ENCODE data around the gene SUN3. TPM values are rescaled to one million over a fixed set of nuclear protein-coding genes. Genes with fewer than 3 reads are reported as not detected.
"Not testable (repeated sequence)": the region's sequence is repeated elsewhere in the genome, so short reads cannot be mapped to it uniquely, and the experiment has no call there.

Gene SUN3
- polyA plus RNA-seq, 1 experiment = not detected

DNA sequence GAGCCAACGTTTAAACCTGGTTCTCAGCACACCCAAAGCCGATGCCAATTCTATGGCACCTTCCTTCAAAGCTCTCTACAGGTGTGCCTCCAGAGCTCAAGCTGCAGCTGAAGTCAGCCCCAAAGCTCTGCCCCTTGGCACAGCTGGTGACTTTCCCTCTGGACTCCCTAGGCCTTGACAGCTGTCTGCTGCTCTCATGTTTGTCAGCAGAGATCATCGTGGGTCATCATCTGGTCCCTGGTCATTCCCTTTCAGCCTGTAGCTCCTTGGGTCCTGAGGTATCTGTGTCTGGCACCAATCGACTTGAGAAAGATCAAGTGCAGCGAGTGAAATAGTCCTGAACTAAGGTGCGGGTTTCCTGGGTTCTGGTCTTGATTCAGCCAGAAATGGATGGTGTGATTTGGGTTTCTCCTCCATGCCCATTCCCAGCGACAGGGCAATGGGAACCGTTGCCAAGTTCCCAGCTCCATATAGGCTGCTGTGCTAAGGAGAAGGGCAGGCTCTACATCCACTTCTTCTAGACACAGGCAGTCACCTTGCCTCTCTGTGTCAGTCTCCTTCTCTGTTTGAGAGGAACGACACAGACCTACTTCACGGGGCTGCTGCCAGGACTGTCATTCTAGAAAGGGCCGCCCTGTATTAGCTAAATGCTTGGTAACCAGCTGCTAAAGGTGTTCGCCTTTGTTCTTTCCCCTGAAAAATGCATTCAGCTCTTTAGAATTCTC lies 84.2 kb downstream of the SUN3 start:
- DNase-seq (ENCODE audit: low read depth) = no peak
- ChIA-PET POLR2A (no interaction called here), CTCF (interaction anchor here (0.8 to 6.8 kb wide), 35 partner anchors 9 to 678 kb away, joined by 3 to 100 read pairs (median 5); no protein-coding TSS in a partner anchor)
- no peaks in the 10 kb centered on the region for H3K36me3 ChIP-seq (ENCODE audit: control insufficient read depth, insufficient read depth, low read length)
- no peaks in the 10 kb centered on the region for H3K27me3 ChIP-seq (ENCODE audit: control insufficient read depth, insufficient read depth, low read length)
- TF ChIP-seq, protein P1, sequence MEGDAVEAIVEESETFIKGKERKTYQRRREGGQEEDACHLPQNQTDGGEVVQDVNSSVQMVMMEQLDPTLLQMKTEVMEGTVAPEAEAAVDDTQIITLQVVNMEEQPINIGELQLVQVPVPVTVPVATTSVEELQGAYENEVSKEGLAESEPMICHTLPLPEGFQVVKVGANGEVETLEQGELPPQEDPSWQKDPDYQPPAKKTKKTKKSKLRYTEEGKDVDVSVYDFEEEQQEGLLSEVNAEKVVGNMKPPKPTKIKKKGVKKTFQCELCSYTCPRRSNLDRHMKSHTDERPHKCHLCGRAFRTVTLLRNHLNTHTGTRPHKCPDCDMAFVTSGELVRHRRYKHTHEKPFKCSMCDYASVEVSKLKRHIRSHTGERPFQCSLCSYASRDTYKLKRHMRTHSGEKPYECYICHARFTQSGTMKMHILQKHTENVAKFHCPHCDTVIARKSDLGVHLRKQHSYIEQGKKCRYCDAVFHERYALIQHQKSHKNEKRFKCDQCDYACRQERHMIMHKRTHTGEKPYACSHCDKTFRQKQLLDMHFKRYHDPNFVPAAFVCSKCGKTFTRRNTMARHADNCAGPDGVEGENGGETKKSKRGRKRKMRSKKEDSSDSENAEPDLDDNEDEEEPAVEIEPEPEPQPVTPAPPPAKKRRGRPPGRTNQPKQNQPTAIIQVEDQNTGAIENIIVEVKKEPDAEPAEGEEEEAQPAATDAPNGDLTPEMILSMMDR (IDR thresholded peaks at IDR 0.05; ENCODE audit: insufficient read depth, low read depth, low read length) = no peak
- H3K4me3 ChIP-seq (ENCODE audit: low read depth, low read length) = no peak overlapping the region

GRCh38 chr7:47943676-47944474 lies 85.0 kb downstream of the SUN3 start:
- ChIA-PET CTCF (interaction anchor here (0.6 to 6.8 kb wide), 20 partner anchors 12 to 214 kb away, joined by 3 to 100 read pairs (median 6); no protein-coding TSS in a partner anchor), POLR2A (no interaction called here)
- TF ChIP-seq, protein P1 (IDR thresholded peaks at IDR 0.05; ENCODE audit: insufficient read depth, low read depth, low read length) = no peak
- Histone ChIP-seq H3K27me3 (ENCODE audit: control insufficient read depth, insufficient read depth, low read length) (no peaks in the 10 kb centered on the region), H3K4me3 (ENCODE audit: low read depth, low read length) (no peak overlapping the region), H3K36me3 (ENCODE audit: control insufficient read depth, insufficient read depth, low read length) (no peaks in the 10 kb centered on the region)
- no peak for DNase-seq (ENCODE audit: low read depth)

DNA sequence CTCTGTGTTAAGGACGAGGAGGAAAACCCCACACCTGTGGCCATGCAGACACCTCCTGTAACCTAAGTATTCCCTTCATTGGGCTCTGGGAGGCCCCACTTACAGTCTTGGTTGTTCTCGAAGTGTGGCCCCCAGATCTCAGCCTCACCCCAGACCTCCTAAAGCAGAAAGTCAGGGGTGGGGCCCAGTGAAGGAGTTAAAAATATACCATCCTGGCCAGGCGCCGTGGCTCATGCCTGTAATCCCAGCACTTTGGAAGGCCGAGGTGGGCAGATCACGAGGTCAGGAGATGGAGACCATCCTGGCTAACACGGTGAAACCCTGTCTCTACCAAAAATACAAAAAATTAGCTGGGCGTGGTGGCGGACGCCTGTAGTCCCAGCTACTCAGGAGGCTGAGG lies 86.3 kb downstream of the SUN3 start:
- DNase-seq (ENCODE audit: low read depth); H3K36me3 ChIP-seq (ENCODE audit: control insufficient read depth, insufficient read depth, low read length); H3K4me3 ChIP-seq (ENCODE audit: low read depth, low read length); H3K27me3 ChIP-seq (ENCODE audit: control insufficient read depth, insufficient read depth, low read length); POLR2A ChIA-PET: not testable (repeated sequence)
- CTCF ChIA-PET = interaction anchor here (0.7 to 6.8 kb wide), 4 partner anchors 25 to 212 kb away, joined by 3 to 100 read pairs (median 3); no protein-coding TSS in a partner anchor

GRCh38 chr7:47942132-47942531 lies 86.8 kb downstream of the SUN3 start:
- TF ChIP-seq, protein P1 (IDR thresholded peaks at IDR 0.05; ENCODE audit: insufficient read depth, low read depth, low read length) = no peak
- POLR2A ChIA-PET = no interaction called here
- Histone ChIP-seq H3K27me3 (ENCODE audit: control insufficient read depth, insufficient read depth, low read length) (no peaks in the 10 kb centered on the region), H3K36me3 (ENCODE audit: control insufficient read depth, insufficient read depth, low read length) (no peaks in the 10 kb centered on the region), H3K4me3 (ENCODE audit: low read depth, low read length) (no peak overlapping the region)
- no peak for DNase-seq (ENCODE audit: low read depth)
- CTCF ChIA-PET = interaction anchor here (0.9 to 6.8 kb wide), 3 partner anchors 168 to 219 kb away, joined by 3 to 100 read pairs (median 4); no protein-coding TSS in a partner anchor

DNA sequence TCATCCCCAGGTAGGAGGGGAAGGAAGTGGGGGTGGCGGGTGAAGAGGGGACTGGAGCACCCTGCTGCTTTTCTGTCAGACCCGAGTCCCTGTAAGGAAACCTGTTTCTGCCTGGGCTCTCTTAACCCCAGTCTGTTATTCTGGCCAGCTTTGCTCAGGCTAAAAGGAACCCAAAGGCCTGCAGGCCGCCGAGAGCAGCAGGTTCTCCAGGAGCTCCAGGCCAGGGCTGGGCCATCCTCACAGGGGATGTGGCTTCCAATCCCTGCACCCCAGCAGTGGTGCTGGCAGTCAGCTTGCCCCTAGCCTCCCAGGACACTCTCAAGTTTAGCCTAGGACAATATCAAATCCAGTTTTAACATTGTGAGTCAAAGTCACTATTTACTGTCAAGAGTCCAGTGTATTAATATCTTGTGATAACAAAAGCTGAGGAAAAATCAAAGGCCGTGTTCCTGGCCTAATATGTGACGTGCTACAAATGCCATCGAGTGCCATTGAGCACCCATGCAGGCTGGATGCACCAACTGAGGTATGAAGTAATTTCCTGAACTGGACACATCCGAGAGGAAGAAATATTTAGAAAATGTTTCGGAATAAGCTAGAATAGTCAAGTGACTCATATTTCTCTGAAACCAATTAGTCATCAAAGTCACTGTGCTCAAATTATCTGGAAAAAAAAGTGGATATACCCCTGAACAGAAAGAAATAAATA lies 87.6 kb downstream of the SUN3 start:
- H3K36me3 ChIP-seq (ENCODE audit: control insufficient read depth, insufficient read depth, low read length) = no peaks in the 10 kb centered on the region
- peak; percentile 60 for DNase-seq (ENCODE audit: low read depth)
- H3K27me3 ChIP-seq (ENCODE audit: control insufficient read depth, insufficient read depth, low read length) = no peaks in the 10 kb centered on the region
- no peak overlapping the region for H3K4me3 ChIP-seq (ENCODE audit: low read depth, low read length)
- ChIA-PET POLR2A (interaction anchor here (0.5 to 1.0 kb wide), 2 partner anchors 150 to 243 kb away, joined by 4 to 6 read pairs; no protein-coding TSS in a partner anchor), CTCF (interaction anchor here (0.6 to 1.6 kb wide), 6 partner anchors 10 to 220 kb away, joined by 3 to 7 read pairs (median 4); no protein-coding TSS in a partner anchor)
- TF ChIP-seq, protein P1 (IDR thresholded peaks at IDR 0.05; ENCODE audit: insufficient read depth, low read depth, low read length) = no peak

Measured in BJ (cell line).